ENCODE results near the gene PRCC. TPM values are rescaled to one million over a fixed set of nuclear protein-coding genes. Genes with fewer than 3 reads are reported as not detected.

The PRCC gene
- 39.3 and 43.1 TPM in 2 replicates for total RNA-seq

GRCh38 chr1:156767101-156767878, at the start of gene PRCC:
TSS of gene PRCC (plus strand) at chr1:156767535. CDS start at chr1:156767772, 237 bp downstream.

GRCh38 chr1:156727926-156728598, 39.3 kb upstream of the PRCC start, which contains the start of gene METTL25B:
TSS of gene METTL25B (plus strand) at chr1:156728469. CDS start at chr1:156729105, 636 bp downstream.

GRCh38 chr1:156728599-156729462, 38.5 kb upstream of the PRCC start, which contains the start of gene ISG20L2:
TSS of gene ISG20L2 (minus strand) at chr1:156728766. CDS start at chr1:156727652, 1,114 bp downstream.

GRCh38 chr1:156740741-156741480, 26.4 kb upstream of the PRCC start, which contains the start of gene MRPL24:
TSS of gene MRPL24 (minus strand) at chr1:156741088. CDS start at chr1:156738704, 2,384 bp downstream.

GRCh38 chr1:156751451-156751756, 15.9 kb upstream of the PRCC start, which contains the start of gene HDGF:
TSS of gene HDGF (minus strand) at chr1:156751675. CDS start at chr1:156751429, 246 bp downstream.

GRCh38 chr1:156816561-156817328, 49.4 kb downstream of the PRCC start, which contains the start of gene SH2D2A:
TSS of gene SH2D2A (minus strand) at chr1:156816848. CDS start at chr1:156816708, 140 bp downstream.

Other genes with a start within 250 kb of the PRCC start
- 13.4 and 25.3 TPM in 2 replicates for gene IQGAP3, start 195.0 kb upstream of the PRCC start, total RNA-seq
- not detected in 2 replicates for gene TTC24, start 187.8 kb upstream of the PRCC start, total RNA-seq
- gene NAXE, start 175.8 kb upstream of the PRCC start, total RNA-seq, result 125 and 129 TPM in 2 replicates
- 14.5 and 18.7 TPM in 2 replicates for gene GPATCH4, start 166.1 kb upstream of the PRCC start, total RNA-seq
- gene HAPLN2, start 148.1 kb upstream of the PRCC start, total RNA-seq, result not detected in 2 replicates
- gene BCAN, start 125.4 kb upstream of the PRCC start, total RNA-seq, result 0.08 TPM in 1 of 2 replicates, not detected in the other
- gene NES, start 90.1 kb upstream of the PRCC start, total RNA-seq, result 0.31 and 0.57 TPM in 2 replicates
- 7.6 and 15.5 TPM in 2 replicates for gene CRABP2, start 62.0 kb upstream of the PRCC start, total RNA-seq
- 8.8 and 18.8 TPM in 2 replicates for gene METTL25B, start 39.1 kb upstream of the PRCC start, total RNA-seq
- 19.6 and 23.6 TPM in 2 replicates for gene ISG20L2, start 38.8 kb upstream of the PRCC start, total RNA-seq
- gene MRPL24, start 26.4 kb upstream of the PRCC start, total RNA-seq, result 65.7 and 92.9 TPM in 2 replicates
- gene HDGF, start 15.9 kb upstream of the PRCC start, total RNA-seq, result 354 and 403 TPM in 2 replicates
- gene SH2D2A, start 49.3 kb downstream of the PRCC start, total RNA-seq, result 10.5 and 12.8 TPM in 2 replicates
- gene INSRR, start 91.6 kb downstream of the PRCC start, total RNA-seq, result not detected in 2 replicates
- gene NTRK1, start 93.3 kb downstream of the PRCC start, total RNA-seq, result under 0.01 and 0.08 TPM in 2 replicates
- gene PEAR1, start 126.2 kb downstream of the PRCC start, total RNA-seq, result 4.0 and 6.7 TPM in 2 replicates
- not detected in 2 replicates for gene LRRC71, start 153.1 kb downstream of the PRCC start, total RNA-seq

Measured in hair follicular keratinocyte (primary cell).